CD4-positive, alpha-beta T cell treated with Interleukin-6 for 4 hours (primary cell): ENCODE measurements around the gene RPE65.
"Not testable (repeated sequence)": the region's sequence is repeated elsewhere in the genome, so short reads cannot be mapped to it uniquely, and the experiment has no call there.

ENCODE experiments used
- DNase-seq: peaks from one replicate; pipeline ENCODE4 v3.0.0-alpha.2; 2020; ENCODE audit warnings: mixed read lengths

Gene RPE65

GRCh38 chr1:68448365-68448764 lies 1.4 kb downstream of the RPE65 start:
- DNase-seq = no peak

GRCh38 chr1:68445709-68446108 lies 4.0 kb downstream of the RPE65 start:
- DNase-seq = no peak

- DNase-seq = no peak
Measured at GRCh38 chr1:68442822-68443556, 6.8 kb downstream of the RPE65 start.

GRCh38 chr1:68442006-68442405 lies 7.7 kb downstream of the RPE65 start:
- DNase-seq = no peak

GRCh38 chr1:68438310-68438709 lies 11.4 kb downstream of the RPE65 start:
- DNase-seq = no peak

GRCh38 chr1:68433395-68433794 lies 16.4 kb downstream of the RPE65 start:
- DNase-seq = no peak

- DNase-seq = no peak
Measured at GRCh38 chr1:68431076-68431475, 18.7 kb downstream of the RPE65 start.

GRCh38 chr1:68429233-68429808 lies 20.4 kb downstream of the RPE65 start:
- no peak for DNase-seq

GRCh38 chr1:68426594-68426993 lies 23.2 kb downstream of the RPE65 start:
- DNase-seq = no peak

GRCh38 chr1:68421350-68421749 lies 28.4 kb downstream of the RPE65 start:
- DNase-seq = no peak

- no peak for DNase-seq
Measured at GRCh38 chr1:68409426-68409825, 40.3 kb downstream of the RPE65 start.

- DNase-seq = no peak
Measured at GRCh38 chr1:68401506-68401905, 48.2 kb downstream of the RPE65 start.

- not testable (repeated sequence) for DNase-seq
Measured at GRCh38 chr1:68395575-68395974, 54.2 kb downstream of the RPE65 start.

- not testable (repeated sequence) for DNase-seq
Measured at GRCh38 chr1:68392474-68392873, 57.3 kb downstream of the RPE65 start.

GRCh38 chr1:68385798-68386524 lies 63.8 kb downstream of the RPE65 start:
- DNase-seq = not testable (repeated sequence)

- DNase-seq = no peak
Measured at GRCh38 chr1:68384872-68385411, 64.8 kb downstream of the RPE65 start.

GRCh38 chr1:68384321-68384813 lies 65.4 kb downstream of the RPE65 start:
- no peak for DNase-seq

GRCh38 chr1:68383092-68383491 lies 66.7 kb downstream of the RPE65 start:
- no peak for DNase-seq

- DNase-seq = no peak
Measured at GRCh38 chr1:68379085-68379478, 70.7 kb downstream of the RPE65 start.
